WTC11 (cell line): Measurements from ENCODE around the gene CDCA5. TPM values are rescaled to one million over a fixed set of nuclear protein-coding genes. Genes with fewer than 3 reads are reported as not detected.

Experiments
- ATAC-seq: fragments of 200-7000 bp; cut with Tn5 transposase; 2 replicates; pipeline ENCODE4 v1.10.0; 2021; ENCODE audit warnings: mild to moderate bottlenecking, moderate library complexity
- CTCF ChIA-PET: fragments of 300-600 bp; sonication (Branson Sonifier 250); formaldehyde crosslinking; loops from one replicate; lab custom pipeline; 2021; ENCODE audit warnings: antibody characterized with exemption; lab: Charles Lee
- POLR2A ChIA-PET: fragments of 350-600 bp; sonication (Branson Sonifier 250); formaldehyde crosslinking; loops from one replicate; lab custom pipeline; 2021; ENCODE audit warnings: antibody characterized with exemption; lab: Charles Lee
- DNase-seq: peaks from one replicate; pipeline ENCODE4 v3.0.0; 2021; ENCODE audit warnings: low spot score
- H3K27ac Mint-ChIP-seq: 2 replicates; pipeline ENCODE4 v1.8.0; 2021; ENCODE audit warnings: mixed read lengths
- H3K27me3 Mint-ChIP-seq: 2 replicates; pipeline ENCODE4 v1.8.0; 2021; ENCODE audit warnings: low read depth, mild to moderate bottlenecking, moderate library complexity, mixed read lengths
- H3K36me3 Mint-ChIP-seq: 2 replicates; pipeline ENCODE4 v1.8.0; 2021; ENCODE audit warnings: mixed read lengths
- H3K4me1 Mint-ChIP-seq: 2 replicates; pipeline ENCODE4 v1.8.0; 2022; ENCODE audit warnings: mixed read lengths
- H3K4me3 Mint-ChIP-seq: 2 replicates; pipeline ENCODE4 v1.8.0; 2021; ENCODE audit warnings: mild to moderate bottlenecking, moderate library complexity, mixed read lengths
- H3K9me3 Mint-ChIP-seq: 2 replicates; pipeline ENCODE4 v1.8.0; 2021; ENCODE audit warnings: mixed read lengths
- ARID4B ChIP-seq: sonication (generic); formaldehyde crosslinking; IDR thresholded peaks from 2 replicates; pipeline ENCODE4 v1.8.0; 2023; ENCODE audit warnings: missing genetic modification reagents, mild to moderate bottlenecking, borderline replicate concordance
- ATF1 ChIP-seq: sonication (generic); formaldehyde crosslinking; IDR thresholded peaks from 2 replicates; pipeline ENCODE4 v1.8.1; 2023; ENCODE audit warnings: mild to moderate bottlenecking, moderate library complexity, missing genetic modification reagents
- ATF3 ChIP-seq: sonication (generic); formaldehyde crosslinking; conservative IDR thresholded peaks from 2 replicates; pipeline ENCODE4 v1.8.1; 2022; ENCODE audit warnings: mild to moderate bottlenecking, missing genetic modification reagents
- ATF6 ChIP-seq: sonication (generic); formaldehyde crosslinking; IDR thresholded peaks from 2 replicates; pipeline ENCODE4 v1.8.1; 2023; ENCODE audit warnings: mild to moderate bottlenecking, missing genetic modification reagents
- CREM ChIP-seq: sonication (generic); formaldehyde crosslinking; IDR thresholded peaks from 2 replicates; pipeline ENCODE4 v1.8.1; 2022; ENCODE audit warnings: mild to moderate bottlenecking, missing genetic modification reagents, moderate library complexity
- ESRRA ChIP-seq: sonication (generic); formaldehyde crosslinking; IDR thresholded peaks from 2 replicates; pipeline ENCODE4 v1.8.1; 2022; ENCODE audit warnings: mild to moderate bottlenecking, missing genetic modification reagents, borderline replicate concordance
- FOXK1 ChIP-seq: sonication (generic); formaldehyde crosslinking; IDR thresholded peaks from 2 replicates; pipeline ENCODE4 v1.8.0; 2022; ENCODE audit warnings: mild to moderate bottlenecking, moderate library complexity, missing genetic modification reagents
- FOXP1 ChIP-seq: sonication (generic); formaldehyde crosslinking; IDR thresholded peaks from 2 replicates; pipeline ENCODE4 v1.8.0; 2022; ENCODE audit warnings: missing genetic modification reagents, mild to moderate bottlenecking, moderate library complexity, borderline replicate concordance
- GABPB1 ChIP-seq: sonication (generic); formaldehyde crosslinking; IDR thresholded peaks from 2 replicates; pipeline ENCODE4 v1.8.1; 2023; ENCODE audit warnings: mild to moderate bottlenecking, missing genetic modification reagents
- MAX ChIP-seq: sonication (generic); formaldehyde crosslinking; IDR thresholded peaks from 2 replicates; pipeline ENCODE4 v1.8.0; 2022; ENCODE audit warnings: mild to moderate bottlenecking, missing genetic modification reagents
- MLX ChIP-seq: sonication (generic); formaldehyde crosslinking; IDR thresholded peaks from 2 replicates; pipeline ENCODE4 v1.8.1; 2023; ENCODE audit warnings: mild to moderate bottlenecking, missing genetic modification reagents, moderate library complexity
- NFATC4 ChIP-seq: fragments of 250-450 bp; sonication (Bioruptor Pico); IDR thresholded peaks from 2 replicates; pipeline ENCODE4 v1.9.0; 2021; ENCODE audit warnings: mild to moderate bottlenecking
- NFYB ChIP-seq: sonication (generic); formaldehyde crosslinking; conservative IDR thresholded peaks from 2 replicates; pipeline ENCODE4 v1.8.0; 2022; ENCODE audit warnings: low read depth, missing genetic modification reagents
- OVOL2 ChIP-seq: fragments of 250-450 bp; sonication (Bioruptor Pico); IDR thresholded peaks from 2 replicates; pipeline ENCODE4 v1.9.0; 2021; ENCODE audit warnings: mild to moderate bottlenecking, borderline replicate concordance
- PREB ChIP-seq: sonication (generic); formaldehyde crosslinking; IDR thresholded peaks from 2 replicates; pipeline ENCODE4 v1.8.1; 2022; ENCODE audit warnings: mild to moderate bottlenecking, missing genetic modification reagents, moderate library complexity, borderline replicate concordance
- PRRX2 ChIP-seq: fragments of 250-450 bp; sonication (Bioruptor Pico); IDR thresholded peaks from 2 replicates; pipeline ENCODE4 v1.8.0; 2021; ENCODE audit warnings: mild to moderate bottlenecking
- SMAD3 ChIP-seq: sonication (generic); formaldehyde crosslinking; IDR thresholded peaks from 2 replicates; pipeline ENCODE4 v1.8.0; 2022; ENCODE audit warnings: missing genetic modification reagents, mild to moderate bottlenecking, borderline replicate concordance
- TEAD1 ChIP-seq: sonication (generic); formaldehyde crosslinking; IDR thresholded peaks from 2 replicates; pipeline ENCODE4 v1.8.0; 2022; ENCODE audit warnings: mild to moderate bottlenecking, missing genetic modification reagents
- TEAD4 ChIP-seq: sonication (generic); formaldehyde crosslinking; IDR thresholded peaks from 2 replicates; pipeline ENCODE4 v1.8.0; 2022; ENCODE audit warnings: mild to moderate bottlenecking, missing genetic modification reagents
- USF1 ChIP-seq: sonication (generic); formaldehyde crosslinking; IDR thresholded peaks from 2 replicates; pipeline ENCODE4 v1.8.0; 2022; ENCODE audit warnings: mild to moderate bottlenecking, missing genetic modification reagents
- ZNF232 ChIP-seq: sonication (generic); formaldehyde crosslinking; IDR thresholded peaks from 2 replicates; pipeline ENCODE4 v1.8.0; 2022; ENCODE audit warnings: mild to moderate bottlenecking, missing genetic modification reagents
- ZNF416 ChIP-seq: fragments of 250-450 bp; sonication (Bioruptor Pico); IDR thresholded peaks from 2 replicates; pipeline ENCODE4 v1.9.0; 2021; ENCODE audit warnings: mild to moderate bottlenecking, inconsistent platforms
- ZNF423 ChIP-seq: fragments of 250-450 bp; sonication (Bioruptor Pico); IDR thresholded peaks from 2 replicates; pipeline ENCODE4 v2.1.2; 2022; ENCODE audit warnings: mild to moderate bottlenecking, moderate library complexity
- ZSCAN18 ChIP-seq: fragments of 250-450 bp; sonication (Bioruptor Pico); IDR thresholded peaks from 2 replicates; pipeline ENCODE4 v2.1.2; 2022; ENCODE audit warnings: mild to moderate bottlenecking, moderate library complexity
- total RNA-seq: library from RNA; stranded (reverse); gene quantifications from 3 replicates; pipeline ENCODE4 v1.2.3, GENCODE V29; 2021

CDCA5 gene
- total RNA-seq, 1 experiment from 2014 or later: 95.9 TPM

GRCh38 chr11:65121865-65122696 is 38.2 kb upstream of the CDCA5 start, which contains the start of the genes FAU and MRPL49 (continued):
- peak; percentile 36; the same call in 1 of the 2 replicates for TF ChIP-seq USF1 (CRISPR knock-in tag)
- no peak for TF ChIP-seq ATF6 (CRISPR knock-in tag)
- TF ChIP-seq FOXP1: peak; percentile 48; the same call in 1 of the 2 replicates
- TF ChIP-seq OVOL2 (CRISPR knock-in tag): no peak
- peak; percentile 85; the same call in 1 of the 2 replicates for TF ChIP-seq SMAD3 (CRISPR knock-in tag)
- 0 out of 2 replicates have a peak, but pooled peaks have one; percentile 5 for TF ChIP-seq ESRRA (CRISPR knock-in tag)
- peak; percentile 87 for TF ChIP-seq MAX (CRISPR knock-in tag)
- TF ChIP-seq FOXK1 (CRISPR knock-in tag): peak; percentile 97
- TF ChIP-seq CREM (CRISPR knock-in tag): peak; percentile 98
- TF ChIP-seq ARID4B (CRISPR knock-in tag): 0 out of 2 replicates have a peak, but pooled peaks have one; percentile 27
- peak; percentile 61; the same call in 1 of the 2 replicates for TF ChIP-seq ATF1 (CRISPR knock-in tag)
- peak; percentile 60; the same call in 1 of the 2 replicates for TF ChIP-seq GABPB1 (CRISPR knock-in tag)
- TF ChIP-seq ZNF423: no peak
- TF ChIP-seq ZNF232 (CRISPR knock-in tag): peak; percentile 66
- TF ChIP-seq TEAD1 (CRISPR knock-in tag): peak; percentile 57; the same call in 1 of the 2 replicates

- ChIA-PET CTCF (interaction anchor here (0.9 to 5.7 kb wide), 12 partner anchors 9 to 334 kb away, joined by 3 to 56 read pairs (median 6); partner anchors contain the start of genes ARL2, BATF2, CAPN1 and CDC42EP2), POLR2A (interaction anchor here (0.5 to 2.4 kb wide), 9 partner anchors 9 to 381 kb away, joined by 3 to 19 read pairs (median 4); partner anchors contain the start of genes ARL2, CAPN1, SYVN1 and TM7SF2)
- ATAC-seq (no peak), DNase-seq (no peak)
- Mint-ChIP-seq H3K4me3 (peak overlapping the region; percentile 99), H3K27me3 (no peaks in the 10 kb centered on the region), H3K4me1 (peaks cover 17% of the 10 kb centered on the region), H3K36me3 (peaks cover 50% of the 10 kb centered on the region), H3K27ac (peak overlapping the region; percentile 100), H3K9me3 (no peaks in the 10 kb centered on the region)
- TF ChIP-seq MLX (CRISPR knock-in tag) (no peak), ATF3 (CRISPR knock-in tag) (0 out of 2 replicates have a peak, but pooled peaks have one; percentile 31), ZSCAN18 (CRISPR knock-in tag) (no peak), NFATC4 (no peak), ZNF416 (CRISPR knock-in tag) (no peak), PREB (CRISPR knock-in tag) (no peak), PRRX2 (CRISPR knock-in tag) (no peak), TEAD4 (CRISPR knock-in tag) (no peak), OVOL2 (CRISPR knock-in tag) (no peak), NFYB (CRISPR knock-in tag) (no peak)
Measured at GRCh38 chr11:65121447-65121864, 37.6 kb upstream of the CDCA5 start.
